ACHN (cell line): ENCODE results near the gene CXCL1.
A peak's percentile ranks its signal among the peaks of the same experiment; 100 is the strongest.

Source experiments
- DNase-seq: peaks from one replicate; pipeline ENCODE4 v3.0.0-alpha.2; 2015
- in situ Hi-C: cut with HindIII; loops from 2 replicates; pipeline ENCODE4 v1.10.0; 2017; ENCODE audit warnings: low sequenced_read_pairs, low pct_ligation_motif_present, low pct_unique_long_range_greater_than_20kb

CXCL1 gene

GRCh38 chr4:73869130-73870055, at the start of gene CXCL1:
Gene CXCL1 (plus strand): TSS chr4:73869393. CDS start chr4:73869471, 78 bp downstream.
- in situ Hi-C loops = no loop called here
- peak; percentile 83 for DNase-seq

DNA sequence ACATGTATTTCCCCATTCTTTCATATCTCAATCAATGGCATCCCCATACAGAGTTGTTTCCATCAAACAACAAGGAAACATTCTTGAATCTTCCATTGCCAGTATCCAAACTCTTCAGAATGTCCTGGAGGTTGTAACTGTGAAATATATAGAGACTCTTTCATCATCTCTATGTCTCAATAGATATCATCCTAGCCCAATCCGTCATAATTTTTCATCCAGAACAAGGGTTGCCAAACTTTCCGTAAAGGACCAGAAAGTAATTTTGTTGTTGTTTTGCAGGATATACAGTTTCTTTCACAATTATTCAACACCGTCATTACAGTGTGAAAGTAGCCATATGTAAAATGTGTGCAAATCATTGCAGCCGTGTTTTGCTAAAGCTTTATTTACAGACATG, 47.9 kb upstream of the CXCL1 start:
- DNase-seq = no peak
- in situ Hi-C loops = no loop called here

GRCh38 chr4:73822389-73822788, 46.8 kb upstream of the CXCL1 start:
- no peak for DNase-seq
- in situ Hi-C loops = no loop called here

DNA sequence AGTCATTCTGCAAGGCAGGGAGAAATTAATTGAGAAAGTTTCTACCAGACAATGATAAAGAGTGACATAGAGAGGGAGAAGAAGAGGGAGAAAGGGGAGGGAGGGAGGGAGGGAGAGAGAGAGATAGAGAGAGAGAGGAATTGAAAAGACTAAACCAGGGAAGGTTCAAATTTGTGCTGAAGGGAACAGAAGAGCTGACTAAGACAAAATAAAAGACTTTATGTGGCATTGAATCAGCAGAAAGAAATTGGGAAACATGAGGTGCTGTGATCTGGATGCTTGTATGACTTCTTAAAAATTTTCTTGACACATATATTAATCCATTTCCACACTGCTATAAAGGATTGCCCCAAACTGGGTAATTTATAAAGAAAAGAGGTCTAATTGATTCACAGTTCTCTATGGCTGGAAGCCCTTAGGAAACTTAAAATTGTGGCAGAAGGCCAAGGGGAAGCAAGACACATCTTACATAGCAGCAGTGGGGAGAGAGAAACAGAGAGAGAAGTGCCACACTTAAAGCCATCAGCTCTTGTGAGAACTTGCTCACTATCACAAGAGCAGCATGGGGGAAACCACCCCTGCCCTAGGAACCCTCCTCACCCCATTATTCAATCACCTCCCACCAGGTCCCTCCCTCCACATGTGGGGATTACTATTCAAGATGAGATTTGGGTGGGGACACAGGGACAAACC, 46.2 kb upstream of the CXCL1 start:
- in situ Hi-C loops = no loop called here
- no peak for DNase-seq

GRCh38 chr4:73823760-73824159, 45.4 kb upstream of the CXCL1 start:
- in situ Hi-C loops = no loop called here
- no peak for DNase-seq

GRCh38 chr4:73828956-73829355, 40.2 kb upstream of the CXCL1 start:
- in situ Hi-C loops = no loop called here
- DNase-seq = no peak

GRCh38 chr4:73831569-73831968, 37.6 kb upstream of the CXCL1 start:
- no peak for DNase-seq

GRCh38 chr4:73832651-73833237, 36.4 kb upstream of the CXCL1 start:
- DNase-seq = no peak
- in situ Hi-C loops = no loop called here

More at GRCh38 chr4:73831569-73831968, 37.6 kb upstream of the CXCL1 start:
- in situ Hi-C loops = no loop called here

DNA sequence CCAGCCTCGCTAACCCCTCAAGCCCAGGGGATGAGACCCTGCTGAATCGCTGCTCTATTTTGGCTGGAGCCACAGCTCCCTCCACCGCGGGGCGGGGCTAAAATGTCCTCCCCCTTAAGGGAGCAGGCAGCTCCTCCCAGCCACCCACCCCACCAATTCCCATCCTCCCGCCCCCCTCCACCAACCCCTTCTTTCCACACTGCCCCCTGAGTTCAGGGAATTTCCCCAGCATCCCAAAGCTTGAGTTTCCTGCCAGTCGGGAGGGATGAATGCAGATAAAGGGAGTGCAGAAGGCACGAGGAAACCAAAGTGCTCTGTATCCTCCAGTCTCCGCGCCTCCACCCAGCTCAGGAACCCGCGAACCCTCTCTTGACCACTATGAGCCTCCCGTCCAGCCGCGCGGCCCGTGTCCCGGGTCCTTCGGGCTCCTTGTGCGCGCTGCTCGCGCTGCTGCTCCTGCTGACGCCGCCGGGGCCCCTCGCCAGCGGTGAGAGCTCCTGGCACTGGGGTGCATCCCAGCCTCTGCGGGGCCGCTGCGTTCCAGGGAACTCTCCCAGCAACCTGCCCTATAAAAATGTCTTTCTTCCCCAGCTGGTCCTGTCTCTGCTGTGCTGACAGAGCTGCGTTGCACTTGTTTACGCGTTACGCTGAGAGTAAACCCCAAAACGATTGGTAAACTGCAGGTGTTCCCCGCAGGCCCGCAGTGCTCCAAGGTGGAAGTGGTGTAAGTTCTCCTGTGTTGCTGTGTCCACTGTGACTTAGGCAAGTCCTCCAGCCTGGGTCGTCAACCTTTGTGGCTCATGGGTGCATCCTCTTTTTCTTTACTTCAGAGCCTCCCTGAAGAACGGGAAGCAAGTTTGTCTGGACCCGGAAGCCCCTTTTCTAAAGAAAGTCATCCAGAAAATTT, 32.6 kb upstream of the CXCL1 start, which contains the start of gene CXCL6:
TSS of gene CXCL6 (plus strand) at position 306 of the 907 bp plus-strand sequence. CDS start at position 379, 73 bp downstream.
- DNase-seq = no peak
- in situ Hi-C loops = no loop called here

DNA sequence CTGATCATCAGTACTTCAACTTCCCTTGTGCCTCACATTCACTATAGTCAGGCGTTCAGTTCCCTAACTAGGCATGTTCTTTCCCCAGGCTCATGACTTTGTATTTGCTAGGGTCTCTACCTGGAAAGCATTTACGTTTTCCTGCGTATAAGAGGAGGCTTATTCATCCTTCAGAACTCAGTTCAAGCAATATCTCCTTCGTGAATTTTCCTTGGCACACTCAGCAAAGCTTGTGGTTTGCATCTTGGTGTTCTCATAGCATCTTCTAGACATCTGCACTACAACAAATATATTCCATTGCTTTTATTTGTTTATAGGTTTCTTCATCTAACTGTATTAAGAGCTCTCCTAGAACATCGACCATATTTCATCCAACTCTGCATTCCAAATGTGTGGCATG, 30.1 kb upstream of the CXCL1 start:
- DNase-seq = no peak
- in situ Hi-C loops = no loop called here

DNA sequence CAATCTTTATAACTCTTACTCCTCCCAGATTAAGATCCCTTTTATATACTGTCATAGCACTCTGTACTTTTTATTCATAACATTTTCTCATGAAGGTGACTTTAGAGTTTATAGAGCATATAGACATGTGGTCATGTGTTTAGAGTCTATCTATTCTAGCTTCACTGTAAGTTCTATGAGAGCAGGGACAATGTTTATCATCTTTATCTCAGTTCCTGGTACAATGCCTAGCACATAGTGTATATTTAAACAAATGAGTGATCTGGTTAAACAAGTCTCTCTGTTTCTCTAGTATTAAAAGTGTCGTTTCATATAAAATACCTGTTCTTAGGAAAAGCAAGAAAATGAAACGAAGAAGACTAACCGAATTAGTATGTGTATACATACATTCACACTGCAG, 29.5 kb upstream of the CXCL1 start:
- in situ Hi-C loops = no loop called here

DNA sequence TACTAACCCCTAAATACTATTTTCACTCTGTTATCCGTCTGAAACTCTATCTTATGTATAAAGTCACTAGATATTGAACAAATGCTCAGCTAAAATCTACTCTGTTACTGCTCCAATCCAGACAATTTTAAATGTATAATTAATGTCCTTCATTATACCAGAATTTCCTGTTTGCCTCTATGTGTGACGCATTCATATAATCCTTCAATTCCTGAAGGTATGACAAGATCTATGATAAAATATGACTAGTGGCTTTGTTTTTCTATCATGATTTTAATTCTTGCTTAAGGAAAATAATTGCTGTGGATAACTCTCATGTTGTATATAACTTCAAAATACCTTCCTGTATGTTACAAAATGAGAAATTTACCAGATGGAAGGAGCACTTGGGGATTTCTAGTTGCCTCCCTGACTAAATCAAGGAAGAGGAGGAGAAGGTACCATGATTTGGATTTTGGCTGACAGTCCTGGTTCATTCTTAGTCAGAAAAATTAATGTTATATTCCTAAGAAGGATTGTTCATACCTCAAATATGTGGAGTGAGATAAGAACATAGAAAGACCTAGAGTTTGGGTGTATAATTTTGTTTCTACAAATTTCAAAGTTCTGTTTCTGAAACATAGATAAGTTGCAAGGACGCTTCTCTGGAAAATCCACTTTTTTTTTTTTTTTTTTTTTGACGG, 27.8 kb upstream of the CXCL1 start:
- in situ Hi-C loops = no loop called here
- no peak for DNase-seq

More for the DNA sequence above, 29.5 kb upstream of the CXCL1 start:
- DNase-seq = no peak

- in situ Hi-C loops = no loop called here
- no peak for DNase-seq
These were observed 26.5 kb upstream of the CXCL1 start for GRCh38 chr4:73842696-73843095.

- DNase-seq = no peak
- in situ Hi-C loops = no loop called here
These were observed 25.8 kb upstream of the CXCL1 start for GRCh38 chr4:73843369-73843768.

DNA sequence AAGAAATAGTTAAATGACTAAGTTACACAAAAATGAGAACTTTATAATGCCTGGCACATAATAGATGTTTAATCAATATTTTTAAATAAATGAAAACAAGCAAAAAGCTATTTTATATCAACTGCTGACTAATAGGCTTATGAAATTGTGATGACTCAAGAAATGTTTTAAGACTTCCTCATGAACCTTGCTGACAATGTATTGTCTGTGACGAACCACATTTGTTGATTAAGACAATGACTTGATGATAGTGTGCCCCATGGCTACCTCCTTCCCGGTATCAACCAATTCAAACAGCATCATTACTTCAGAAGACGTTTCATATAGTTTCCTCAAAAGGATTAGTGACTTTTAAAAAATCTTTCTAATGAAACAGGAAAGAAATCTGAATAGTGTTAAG, 24.8 kb upstream of the CXCL1 start:
- DNase-seq = no peak
- in situ Hi-C loops = no loop called here

GRCh38 chr4:73844806-73845205, 24.4 kb upstream of the CXCL1 start:
- in situ Hi-C loops = no loop called here
- DNase-seq = no peak

DNA sequence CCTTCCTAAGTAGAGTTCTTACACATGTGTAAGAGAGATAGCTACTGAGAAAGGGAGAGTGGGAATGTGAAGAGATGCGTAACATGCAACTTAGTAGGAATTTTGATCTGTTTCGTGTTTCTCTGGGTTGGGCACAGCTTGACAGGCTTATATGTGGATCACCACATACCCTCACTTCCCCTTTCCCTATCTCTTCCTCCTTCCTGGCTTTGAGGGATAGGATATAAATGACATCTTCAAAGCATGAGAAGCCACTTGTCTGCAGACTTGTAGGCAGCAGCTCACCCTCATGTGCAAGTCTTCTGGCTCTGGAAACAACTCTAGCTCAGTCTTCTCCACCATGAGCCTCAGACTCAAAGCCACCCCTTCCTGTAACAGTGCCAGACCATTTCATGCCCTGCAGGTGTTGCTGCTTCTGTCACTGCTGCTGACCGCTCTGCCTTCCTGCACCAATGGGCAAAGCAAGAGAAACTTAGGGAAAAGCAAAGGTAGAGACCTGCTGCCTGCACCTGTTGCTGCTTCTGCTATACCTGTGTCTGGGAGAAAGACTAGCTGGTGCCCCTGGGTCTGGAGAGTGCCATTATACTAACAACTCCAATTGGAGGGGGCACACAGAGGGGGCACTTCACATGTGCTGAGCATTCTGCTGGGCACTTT, 21.5 kb upstream of the CXCL1 start:
- DNase-seq = no peak
- in situ Hi-C loops = no loop called here
